ENCODE results near the gene AP4B1. TPM values are rescaled to one million over a fixed set of nuclear protein-coding genes. Genes with fewer than 3 reads are reported as not detected.

AP4B1 gene
- total RNA-seq, 4 donors from 2014 or later: 5.3 to 19.1 (median 5.9) TPM

DNA sequence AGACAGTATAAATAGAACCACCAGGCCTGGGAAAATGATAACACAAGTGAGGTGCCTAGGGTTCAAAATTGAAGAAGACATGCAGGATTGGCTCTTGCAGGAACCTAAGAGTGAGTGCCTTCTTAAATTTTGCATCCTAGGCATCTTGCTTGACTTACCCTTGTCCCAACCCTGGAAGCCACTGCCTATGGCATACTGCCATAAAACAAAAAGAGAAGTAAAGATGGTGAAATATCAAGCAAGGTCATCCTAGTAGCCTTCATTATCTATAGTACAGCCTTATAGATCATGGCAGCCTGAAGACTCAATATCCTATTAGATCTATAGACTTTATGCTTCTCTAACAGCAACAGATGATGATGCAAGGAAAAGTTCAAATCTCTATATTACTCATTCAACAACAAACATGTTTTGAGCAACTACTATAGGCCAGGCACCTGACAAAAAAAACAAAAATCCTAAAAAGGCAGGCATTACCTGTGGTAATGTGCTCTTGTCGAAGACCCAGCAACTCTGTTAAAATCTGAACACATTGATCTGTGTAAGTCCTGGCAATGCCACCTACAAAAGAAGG lies 6.3 kb downstream of the AP4B1 start:
- WGBS, 2 donors: 97% methylated on average over 1 of the region's 1 CpG
- TF ChIP-seq POLR2A (IDR thresholded peaks at IDR 0.05) (no peak), CTCF (IDR thresholded peaks at IDR 0.05) (no peak)
- H3K4me3 ChIP-seq (ENCODE audit: low read depth, poor library complexity, severe bottlenecking): no peak overlapping the region
- DNase-seq (ENCODE audit: low spot score in 2 of 2): no peak
- intact Hi-C loops (cut with DNase I; ENCODE audit: low total_unique reads): no loop called here

DNA sequence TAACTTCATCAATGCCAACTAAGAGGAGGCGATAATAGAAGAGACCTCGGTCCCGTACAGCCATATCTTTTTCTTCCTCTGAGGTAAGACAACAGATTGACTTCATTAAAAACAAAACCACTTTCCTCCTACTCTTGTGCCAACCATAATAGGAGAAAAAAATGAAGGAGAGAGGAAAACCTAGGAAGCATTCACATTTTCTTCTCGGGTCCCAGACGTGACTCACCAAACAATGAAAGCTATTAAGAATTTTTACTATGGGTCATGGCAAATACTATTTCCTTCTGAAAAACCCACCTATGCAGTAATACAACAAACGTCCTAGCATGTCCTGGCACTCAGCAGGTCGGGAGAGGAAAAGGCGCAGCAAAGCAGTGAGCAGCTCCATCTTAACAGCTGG lies 8.6 kb downstream of the AP4B1 start:
- H3K4me3 ChIP-seq (ENCODE audit: low read depth, poor library complexity, severe bottlenecking): no peak overlapping the region
- TF ChIP-seq POLR2A (IDR thresholded peaks at IDR 0.05) (no peak), CTCF (IDR thresholded peaks at IDR 0.05) (no peak)
- intact Hi-C loops (cut with DNase I; ENCODE audit: low total_unique reads): no loop called here
- DNase-seq (ENCODE audit: low spot score in 2 of 2): no peak
- WGBS, 2 donors: 91 to 94% methylated on average over 8 of the region's 8 CpGs

- intact Hi-C loops (cut with DNase I; ENCODE audit: low total_unique reads): no loop called here
- WGBS, 2 donors: 91% methylated on average over 6 of the region's 6 CpGs
- H3K4me3 ChIP-seq (ENCODE audit: low read depth, poor library complexity, severe bottlenecking): no peak overlapping the region
- TF ChIP-seq POLR2A (IDR thresholded peaks at IDR 0.05) (no peak), CTCF (IDR thresholded peaks at IDR 0.05) (no peak)
- no peak for DNase-seq (ENCODE audit: low spot score in 2 of 2)
These were observed 9.5 kb downstream of the AP4B1 start for GRCh38 chr1:113895098-113895497.

- no peak for TF ChIP-seq CTCF (IDR thresholded peaks at IDR 0.05)
- no peak for TF ChIP-seq POLR2A (IDR thresholded peaks at IDR 0.05)
- intact Hi-C loops (cut with DNase I; ENCODE audit: low total_unique reads): no loop called here
- 97% methylated on average over 3 of the region's 3 CpGs for WGBS, 2 donors
- no peak for DNase-seq (ENCODE audit: low spot score in 2 of 2)
- no peak overlapping the region for H3K4me3 ChIP-seq (ENCODE audit: low read depth, poor library complexity, severe bottlenecking)
These were observed 11.3 kb downstream of the AP4B1 start for GRCh38 chr1:113893267-113893666.

- intact Hi-C loops (cut with DNase I; ENCODE audit: low total_unique reads): no loop called here
- 92 to 95% methylated on average over 11 of the region's 11 CpGs for WGBS, 2 donors
- DNase-seq (ENCODE audit: low spot score in 2 of 2): no peak
- TF ChIP-seq CTCF (IDR thresholded peaks at IDR 0.05) (no peak), POLR2A (IDR thresholded peaks at IDR 0.05) (no peak)
- no peak overlapping the region for H3K4me3 ChIP-seq (ENCODE audit: low read depth, poor library complexity, severe bottlenecking)
These were observed 12.9 kb downstream of the AP4B1 start for GRCh38 chr1:113891631-113892220.

- WGBS, 2 donors: 48 to 49% methylated on average over 2 of the region's 2 CpGs
- intact Hi-C loops (cut with DNase I; ENCODE audit: low total_unique reads): no loop called here
- H3K4me3 ChIP-seq (ENCODE audit: low read depth, poor library complexity, severe bottlenecking): no peak overlapping the region
- DNase-seq (ENCODE audit: low spot score in 2 of 2): no peak
- TF ChIP-seq CTCF (IDR thresholded peaks at IDR 0.05) (no peak), POLR2A (IDR thresholded peaks at IDR 0.05) (no peak)
These were observed 13.8 kb downstream of the AP4B1 start for GRCh38 chr1:113890816-113891215.

Data from lower leg skin (tissue), 4 donors.